ENCODE measurements around the gene LAMTOR1.

LAMTOR1 gene

GRCh38 chr11:72119198-72119597, 16.1 kb upstream of the LAMTOR1 start:
- DNase-seq (ENCODE audit: low read depth): no peak

GRCh38 chr11:72116019-72116755, 13.1 kb upstream of the LAMTOR1 start:
- DNase-seq (ENCODE audit: low read depth): no peak

GRCh38 chr11:72114570-72114969, 11.5 kb upstream of the LAMTOR1 start:
- DNase-seq (ENCODE audit: low read depth): no peak

GRCh38 chr11:72112978-72113808, 10.1 kb upstream of the LAMTOR1 start:
- DNase-seq (ENCODE audit: low read depth): no peak

GRCh38 chr11:72112143-72112977, 9.3 kb upstream of the LAMTOR1 start, which contains the start of gene ANAPC15:
Gene ANAPC15, minus strand, starts transcription at chr11:72112695. Its CDS starts 1,419 bp downstream, at chr11:72111276.
- peak; percentile 99 for DNase-seq (ENCODE audit: low read depth)

GRCh38 chr11:72111300-72112142, 8.4 kb upstream of the LAMTOR1 start:
- no peak for DNase-seq (ENCODE audit: low read depth)

- no peak for DNase-seq (ENCODE audit: low read depth)
Measured at GRCh38 chr11:72105888-72106287, 2.8 kb upstream of the LAMTOR1 start, which contains the start of gene TOMT. Gene TOMT, plus strand, starts transcription at chr11:72105924. Its CDS starts 28 bp downstream, at chr11:72105952.

GRCh38 chr11:72103754-72104167, 664 bp upstream of the LAMTOR1 start:
- no peak for DNase-seq (ENCODE audit: low read depth)

- DNase-seq (ENCODE audit: low read depth): no peak
Measured at GRCh38 chr11:72102631-72102945, 509 bp downstream of the LAMTOR1 start.

- no peak for DNase-seq (ENCODE audit: low read depth)
Measured at GRCh38 chr11:72102162-72102561, 935 bp downstream of the LAMTOR1 start.

GRCh38 chr11:72100462-72100861, 2.6 kb downstream of the LAMTOR1 start:
- DNase-seq (ENCODE audit: low read depth): no peak

- no peak for DNase-seq (ENCODE audit: low read depth)
Measured at GRCh38 chr11:72100009-72100408, 3.1 kb downstream of the LAMTOR1 start.

GRCh38 chr11:72098741-72099140, 4.4 kb downstream of the LAMTOR1 start:
- no peak for DNase-seq (ENCODE audit: low read depth)

- DNase-seq (ENCODE audit: low read depth): peak; percentile 54
Measured at GRCh38 chr11:72091292-72091691, 11.8 kb downstream of the LAMTOR1 start.

- no peak for DNase-seq (ENCODE audit: low read depth)
Measured at GRCh38 chr11:72088076-72088808, 14.9 kb downstream of the LAMTOR1 start.

GRCh38 chr11:72085621-72086351, 17.3 kb downstream of the LAMTOR1 start:
- DNase-seq (ENCODE audit: low read depth): no peak

GRCh38 chr11:72084965-72085364, 18.1 kb downstream of the LAMTOR1 start:
- no peak for DNase-seq (ENCODE audit: low read depth)

GRCh38 chr11:72084076-72084475, 19.0 kb downstream of the LAMTOR1 start:
- DNase-seq (ENCODE audit: low read depth): no peak

GRCh38 chr11:72083414-72083813, 19.7 kb downstream of the LAMTOR1 start:
- no peak for DNase-seq (ENCODE audit: low read depth)

Data from stimulated activated CD8-positive, alpha-beta memory T cell treated with anti-CD3 and anti-CD28 coated beads, Interleukin-15, amount 100 ng/mL, for 1 hour (primary cell).